HG02763 (cell line): ENCODE measurements around the gene NEURL4.
A peak's percentile ranks its signal among the peaks of the same experiment; 100 is the strongest.
"Not testable (repeated sequence)": the region's sequence is repeated elsewhere in the genome, so short reads cannot be mapped to it uniquely, and the experiment has no call there.

Source experiments
- ATAC-seq: cut with Tn5 transposase; IDR thresholded peaks from one replicate; pipeline ENCODE4 v1.9.1; 2021; ENCODE audit warnings: mild to moderate bottlenecking, moderate library complexity; ENCODE audit not compliant: unreplicated experiment

NEURL4 gene

DNA sequence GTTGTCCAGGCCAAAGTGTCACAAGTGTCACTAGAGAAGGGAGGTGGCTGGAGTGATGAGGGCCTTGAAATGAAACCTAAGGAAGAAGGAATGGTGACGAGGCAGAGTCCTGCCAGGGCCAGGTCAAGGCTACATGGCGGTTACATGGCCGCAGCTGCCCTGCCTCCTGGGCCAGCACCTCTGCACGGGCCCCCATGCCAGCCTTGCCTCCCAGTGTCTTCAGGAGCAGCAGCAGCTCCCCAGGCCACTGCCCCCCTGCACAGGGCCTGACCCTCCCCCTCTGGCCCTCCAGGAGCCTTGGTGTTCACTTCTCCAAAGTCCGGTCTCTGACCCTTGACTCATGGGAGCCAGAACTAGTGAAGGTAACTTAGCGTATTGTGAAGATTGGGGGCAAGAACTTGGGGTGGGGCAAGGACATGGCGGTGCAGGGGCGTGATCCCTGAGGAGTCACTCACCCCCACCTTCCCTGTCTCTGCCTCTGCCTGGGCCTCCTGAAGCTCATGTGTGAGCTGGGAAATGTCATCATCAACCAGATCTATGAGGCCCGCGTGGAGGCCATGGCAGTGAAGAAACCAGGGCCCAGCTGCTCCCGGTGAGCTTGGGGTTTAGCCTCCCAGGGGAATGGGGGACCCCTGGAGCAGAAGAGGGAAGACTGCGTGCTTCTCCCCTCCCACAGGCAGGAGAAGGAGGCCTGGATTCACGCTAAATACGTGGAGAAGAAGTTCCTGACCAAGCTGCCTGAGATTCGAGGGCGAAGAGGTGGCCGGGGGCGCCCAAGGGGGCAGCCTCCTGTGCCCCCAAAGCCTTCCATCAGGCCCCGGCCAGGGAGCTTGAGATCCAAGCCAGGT lies 18.7 kb upstream of the NEURL4 start:
- no peak for ATAC-seq

DNA sequence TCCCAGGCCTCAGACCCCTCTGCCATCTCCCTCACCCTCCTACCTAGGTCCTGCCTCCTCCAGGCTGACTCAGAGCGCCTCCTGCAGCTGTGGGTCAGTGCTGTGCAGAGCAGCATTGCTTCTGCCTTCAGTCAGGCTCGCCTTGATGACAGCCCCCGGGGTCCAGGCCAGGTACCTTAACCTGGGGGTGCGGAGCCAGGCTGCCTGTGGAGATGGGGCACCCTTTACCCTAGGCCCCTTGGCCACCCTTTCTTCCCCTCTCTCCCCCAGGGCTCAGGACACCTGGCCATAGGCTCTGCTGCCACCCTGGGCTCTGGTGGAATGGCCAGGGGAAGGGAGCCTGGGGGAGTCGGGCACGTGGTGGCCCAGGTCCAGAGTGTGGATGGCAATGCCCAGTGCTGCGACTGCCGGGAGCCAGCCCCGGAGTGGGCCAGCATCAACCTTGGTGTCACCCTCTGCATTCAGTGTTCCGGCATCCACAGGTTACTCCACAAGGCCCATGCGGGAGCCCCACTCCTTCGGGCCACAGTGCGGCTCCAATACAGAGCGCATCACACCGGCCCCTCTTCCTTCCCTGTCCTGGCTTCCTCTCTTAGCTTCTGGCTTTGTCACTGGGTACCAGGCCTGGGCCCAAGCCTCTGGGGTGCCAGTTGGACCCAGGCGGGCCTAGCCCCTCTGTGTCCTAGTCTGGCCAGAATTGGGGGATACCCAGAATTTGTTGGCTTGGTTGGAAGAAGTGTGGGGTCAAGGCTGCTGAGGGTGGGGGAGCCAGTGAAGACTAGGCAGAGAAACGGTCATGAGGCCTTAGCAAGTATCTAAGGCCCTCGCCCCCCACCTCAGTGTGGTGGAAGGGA lies 17.9 kb upstream of the NEURL4 start:
- no peak for ATAC-seq

DNA sequence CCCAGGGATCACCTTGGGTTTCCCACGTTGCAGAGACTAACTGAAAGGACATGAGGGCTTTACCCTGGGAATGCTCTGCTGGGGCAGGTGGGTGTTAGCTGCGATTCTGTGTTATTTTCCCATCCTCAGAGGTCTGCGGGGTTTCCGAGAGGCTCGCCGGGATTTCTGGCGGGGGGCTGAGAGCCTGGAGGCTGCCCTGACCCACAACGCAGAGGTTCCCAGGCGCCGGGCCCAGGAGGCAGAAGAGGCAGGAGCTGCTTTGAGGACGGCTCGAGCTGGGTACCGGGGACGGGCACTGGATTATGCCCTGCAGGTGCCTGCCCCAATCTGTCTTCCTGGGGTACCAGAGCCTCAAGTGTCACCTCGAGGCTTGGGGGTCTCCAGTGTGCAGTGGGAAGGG lies 14.1 kb upstream of the NEURL4 start:
- no peak for ATAC-seq

DNA sequence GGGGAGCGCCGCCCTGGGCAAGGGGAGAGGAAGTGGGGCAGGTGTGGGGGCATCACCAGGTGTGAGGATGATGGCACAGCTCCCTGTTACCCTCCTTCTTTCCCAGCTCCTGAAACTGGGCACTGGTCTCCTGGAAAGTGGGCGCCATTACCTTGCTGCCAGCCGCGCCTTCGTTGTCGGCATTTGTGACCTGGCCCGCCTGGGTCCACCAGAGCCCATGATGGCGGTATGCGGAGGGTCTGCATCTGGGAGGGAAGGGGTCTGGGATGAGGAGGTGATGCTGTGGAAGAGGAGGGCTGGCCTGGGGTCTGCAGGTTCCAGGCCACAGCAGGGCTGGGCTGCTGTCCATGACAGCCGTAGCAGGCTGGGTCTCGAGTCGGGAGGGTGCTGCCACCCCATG lies 12.7 kb upstream of the NEURL4 start:
- no peak for ATAC-seq

DNA sequence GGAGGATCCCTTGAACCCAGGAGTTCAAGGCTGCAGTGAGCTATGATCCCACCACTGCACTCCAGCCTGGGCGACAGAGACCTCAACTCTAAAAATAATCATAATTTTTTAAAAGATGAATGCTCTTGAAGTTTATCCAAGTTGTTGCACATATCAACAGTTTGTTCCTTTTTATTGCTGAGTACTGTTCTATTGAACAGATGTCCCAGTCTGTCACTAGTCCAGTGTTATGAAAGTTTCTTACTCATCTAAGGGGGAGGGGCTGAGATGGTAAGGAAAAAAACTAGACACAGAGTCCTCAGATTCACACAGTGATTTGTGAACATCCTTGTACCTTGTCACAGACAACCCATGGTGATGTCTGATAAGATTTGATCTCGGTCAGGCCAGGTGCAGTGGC lies 11.0 kb upstream of the NEURL4 start:
- no peak for ATAC-seq

DNA sequence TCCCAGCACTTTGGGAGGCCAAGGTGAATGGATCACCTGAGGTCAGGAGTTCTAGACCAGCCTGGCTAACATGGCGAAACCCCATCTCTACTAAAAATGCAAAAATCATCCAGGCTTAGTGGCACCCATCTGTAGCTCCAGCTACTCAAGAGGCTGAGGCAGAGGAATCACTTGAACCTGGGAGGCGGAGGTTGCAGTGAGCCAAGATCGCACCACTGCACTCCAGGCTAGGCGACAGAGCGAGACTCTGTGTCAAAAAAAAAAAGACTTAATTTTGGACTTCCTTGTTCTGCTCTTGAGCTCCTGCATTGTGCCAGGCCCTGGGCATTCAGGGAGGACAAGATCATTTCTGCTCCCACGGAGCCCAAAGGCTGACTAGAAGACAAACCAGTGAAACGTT lies 8.5 kb upstream of the NEURL4 start:
- not testable (repeated sequence) for ATAC-seq

DNA sequence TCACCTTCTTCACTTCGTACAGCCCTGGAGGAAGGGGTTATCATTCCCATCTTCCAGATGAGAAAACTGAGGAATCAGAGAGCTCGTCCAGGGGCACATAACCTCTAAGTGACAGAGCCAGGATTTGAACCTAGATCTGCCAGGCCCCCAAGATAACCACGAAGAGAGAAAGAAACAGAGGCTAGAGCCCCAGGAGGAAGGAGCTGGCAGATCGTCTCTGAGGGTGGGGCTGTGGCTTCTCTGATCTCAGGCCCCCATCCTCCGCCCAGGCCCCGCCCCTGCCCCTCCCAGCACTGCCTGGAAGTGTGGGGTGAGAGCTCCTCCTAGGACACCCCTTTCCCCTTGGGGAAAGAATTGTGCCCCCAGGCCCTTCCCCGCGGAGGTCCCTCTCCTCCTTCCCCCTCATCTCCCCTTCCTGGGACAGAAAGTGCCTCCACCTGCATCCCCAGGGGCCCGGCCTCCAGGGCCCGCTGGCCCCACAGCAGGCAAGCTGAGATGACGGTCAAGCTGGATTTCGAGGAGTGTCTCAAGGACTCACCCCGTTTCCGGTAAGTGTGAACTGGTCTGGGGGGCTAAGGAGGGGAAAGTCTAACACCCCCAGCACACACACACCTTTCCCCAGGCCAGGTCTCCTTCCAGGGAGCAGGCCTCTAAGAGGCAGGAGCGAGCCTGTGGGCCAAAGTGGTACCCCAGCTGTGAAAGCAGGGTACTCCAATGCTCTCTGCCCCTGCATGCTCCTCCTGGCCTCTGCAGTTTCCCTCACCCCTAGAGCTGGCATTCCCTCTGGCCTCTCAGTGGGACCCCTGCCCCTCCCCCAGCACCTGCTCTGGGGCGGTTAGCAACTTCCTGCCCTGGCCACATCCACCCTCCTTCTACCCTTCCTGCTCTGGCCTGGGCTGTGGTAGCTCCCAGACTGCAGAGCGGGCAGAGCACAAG lies 7.4 kb upstream of the NEURL4 start, which contains the start of gene ACAP1:
Gene ACAP1 (plus strand): TSS at position 290 of the 936 bp plus-strand sequence. CDS start 206 bp downstream, at position 496.
- peak; percentile 53 for ATAC-seq

DNA sequence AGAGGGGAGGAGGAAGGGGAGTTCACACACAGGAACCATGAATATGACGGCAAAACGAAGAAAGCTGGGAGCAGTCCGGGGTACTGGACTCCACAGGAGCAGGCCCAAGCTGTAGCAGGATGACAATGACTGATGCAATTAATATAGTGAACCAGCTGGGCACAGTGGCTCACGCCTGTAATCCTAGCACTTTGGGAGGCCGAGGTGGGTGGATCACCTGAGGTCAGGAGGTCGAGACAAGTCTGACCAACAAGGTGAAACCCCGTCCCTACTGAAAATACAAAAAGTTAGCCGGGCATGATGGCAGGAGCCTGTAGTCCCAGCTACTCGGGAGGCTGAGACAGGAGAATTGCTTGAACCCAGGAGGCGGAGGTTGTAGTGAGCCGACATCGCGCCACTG lies 6.6 kb upstream of the NEURL4 start:
- not testable (repeated sequence) for ATAC-seq

DNA sequence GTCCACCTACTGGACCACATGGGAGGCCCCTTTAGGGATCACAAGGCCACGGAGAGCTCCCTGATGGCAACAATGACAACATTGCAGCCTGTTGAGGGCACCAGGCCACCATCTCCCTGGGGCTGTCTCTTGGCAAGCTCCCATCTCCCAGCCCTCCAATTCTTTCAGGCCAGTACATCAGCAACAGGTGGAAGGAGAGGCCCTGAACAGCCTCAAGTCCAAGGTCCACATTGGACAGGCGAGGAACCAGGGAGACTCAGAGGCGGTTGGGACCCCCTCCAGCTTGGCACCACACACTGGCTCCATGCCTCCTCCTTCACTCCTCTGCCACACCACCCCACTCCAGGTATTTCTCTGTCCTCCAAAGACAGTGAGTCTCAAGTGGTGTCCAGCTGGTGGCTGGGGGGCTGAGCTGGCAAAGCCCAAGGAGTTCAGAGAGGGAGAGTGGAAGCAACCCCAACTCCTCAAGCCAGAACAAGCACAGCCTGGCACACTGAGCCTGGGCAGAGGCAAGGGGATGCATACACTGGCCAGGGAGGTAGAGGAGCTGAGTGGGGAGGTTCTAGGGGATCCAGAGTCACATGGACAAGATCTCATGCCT lies 5.9 kb upstream of the NEURL4 start:
- ATAC-seq, result no peak

DNA sequence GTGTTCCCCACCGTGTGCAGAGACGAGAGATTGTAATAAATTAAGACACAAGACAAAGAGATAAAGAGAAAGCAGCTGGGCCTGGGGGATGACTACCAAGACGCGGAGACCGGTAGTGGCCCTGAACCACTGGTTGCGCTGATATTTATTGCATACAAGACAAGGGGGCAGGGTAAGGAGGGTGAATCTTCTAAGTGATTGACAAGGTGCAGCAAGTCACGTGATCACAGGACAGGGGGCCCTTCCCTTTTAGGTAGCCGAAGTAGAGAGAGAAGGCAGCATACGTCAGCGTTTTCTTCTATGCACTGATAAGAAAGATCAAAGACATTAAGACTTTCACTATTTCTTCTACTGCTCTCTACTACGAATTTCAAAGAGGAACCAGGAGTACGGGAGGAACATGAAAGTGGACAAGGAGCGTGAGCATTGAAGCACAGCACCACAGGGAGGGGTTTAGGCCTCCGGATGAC lies 3.5 kb upstream of the NEURL4 start:
- ATAC-seq, result not testable (repeated sequence)

DNA sequence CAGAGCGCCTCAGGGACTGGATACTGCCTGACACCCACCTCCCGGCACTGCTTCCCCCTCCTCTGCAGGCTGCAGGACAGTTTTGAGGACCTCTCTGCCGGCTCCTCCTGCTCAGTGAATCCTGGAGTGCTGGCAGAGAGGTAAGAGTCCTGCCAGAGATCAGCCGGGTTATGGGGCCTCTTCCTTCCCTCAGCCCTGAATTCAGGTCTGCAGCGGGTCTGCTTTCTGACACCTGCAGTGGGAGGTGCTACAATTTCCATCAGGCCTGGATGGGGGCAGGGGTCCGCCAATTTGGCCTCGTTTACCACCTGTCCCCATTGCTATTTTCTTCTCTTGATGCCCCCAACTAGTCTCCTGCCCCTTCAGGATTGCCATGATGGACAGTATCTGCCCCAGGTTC lies 3.0 kb upstream of the NEURL4 start:
- no peak for ATAC-seq

DNA sequence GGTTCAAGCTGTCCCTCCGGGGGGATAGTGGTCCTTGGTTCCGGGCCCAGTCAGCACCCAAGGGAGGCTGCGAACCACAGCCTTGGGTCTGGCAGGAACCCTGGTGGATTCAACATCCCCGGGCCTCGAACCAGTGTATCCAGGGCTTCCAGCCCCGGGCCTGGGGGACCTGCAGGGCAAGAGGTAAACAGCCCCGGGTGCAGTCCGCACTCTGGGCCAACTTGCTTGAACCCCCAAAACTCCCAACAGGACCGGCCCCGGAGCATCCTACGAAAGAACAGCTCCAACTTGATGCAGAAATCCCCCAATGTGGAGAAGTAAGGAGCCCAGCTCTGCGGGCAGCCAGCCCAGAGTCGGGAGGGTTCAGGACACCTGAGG lies 1.5 kb upstream of the NEURL4 start:
- ATAC-seq, result no peak

DNA sequence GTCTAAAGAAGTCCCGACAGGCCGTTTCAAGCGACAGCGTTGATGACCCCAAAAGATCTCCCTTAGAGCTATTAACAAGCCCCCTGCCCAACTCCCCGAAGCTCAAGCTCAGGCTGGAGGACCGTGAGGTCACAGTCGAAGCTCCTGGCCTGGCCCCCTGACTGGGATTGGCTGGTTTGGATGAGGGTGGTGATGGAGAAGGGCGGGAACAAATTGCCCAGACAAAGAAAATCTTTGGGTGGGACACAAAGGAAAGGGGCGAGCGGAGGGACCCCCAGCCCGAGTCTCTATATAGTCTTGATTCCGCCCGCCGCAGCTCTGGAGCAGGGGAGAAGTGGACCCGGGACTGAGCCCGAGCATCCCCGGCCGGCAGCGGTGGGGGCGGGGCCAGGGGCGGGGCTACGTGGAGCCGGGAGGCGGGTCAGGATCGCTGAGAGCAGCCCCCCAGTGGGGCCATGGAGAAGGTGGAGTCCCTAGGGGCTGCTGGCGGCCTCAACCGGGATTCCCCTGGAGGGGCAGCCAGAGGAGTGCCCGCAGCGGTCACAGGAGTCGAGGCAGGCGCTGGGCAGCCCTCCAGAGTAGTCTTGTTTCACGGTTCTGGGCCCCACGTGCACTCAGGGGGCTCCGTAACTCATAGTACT lies 982 bp upstream of the NEURL4 start:
- ATAC-seq, result peak; percentile 34

DNA sequence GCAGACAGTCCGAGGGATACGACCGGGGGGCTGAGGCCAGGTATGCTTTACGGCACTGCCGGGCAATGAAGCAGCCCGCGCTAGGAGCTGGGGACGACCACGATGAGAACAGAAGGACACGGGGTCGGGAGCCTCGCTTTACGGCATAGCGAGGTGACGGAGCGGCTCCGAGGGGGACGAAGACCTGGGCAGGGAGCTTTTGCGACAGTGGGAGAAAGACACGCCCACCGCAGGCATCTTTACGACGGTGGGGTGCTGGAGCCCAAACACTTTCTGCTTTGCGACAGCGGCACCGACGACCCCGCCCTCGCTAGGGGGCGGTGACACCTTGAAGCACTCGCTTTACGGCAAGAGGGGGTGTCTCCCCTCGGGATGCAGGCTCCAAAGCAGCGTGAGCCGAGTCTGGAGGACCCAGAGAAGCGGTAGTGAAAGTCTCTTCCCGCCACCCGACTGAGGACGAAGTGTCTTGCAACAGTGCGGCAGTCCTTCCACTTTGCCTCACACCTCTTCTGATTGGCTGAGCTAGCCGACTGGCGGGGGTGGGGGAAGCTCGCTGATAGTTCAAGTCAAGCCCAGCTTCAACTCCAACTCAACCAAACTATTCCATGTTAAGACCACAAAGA lies 350 bp upstream of the NEURL4 start:
- ATAC-seq, result peak; percentile 63

DNA sequence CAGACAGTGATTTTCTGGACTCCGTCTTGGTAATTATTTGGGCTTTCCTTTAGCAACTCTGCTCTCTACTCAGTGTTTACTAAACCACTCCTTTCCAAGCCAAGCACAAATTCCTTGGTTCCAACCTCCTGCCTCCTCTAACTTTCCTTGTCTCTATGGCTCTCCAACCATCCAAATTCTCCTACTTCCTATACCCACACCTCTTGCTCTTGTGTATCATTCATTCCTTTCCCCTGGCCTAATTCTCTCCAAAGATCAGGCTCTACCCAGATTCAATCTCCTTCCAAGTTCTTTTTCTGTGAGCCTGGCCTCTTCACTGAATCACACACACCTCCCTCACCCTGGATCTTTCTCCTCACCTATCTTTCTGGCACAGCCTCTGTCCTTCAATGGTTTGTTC lies 1.1 kb downstream of the NEURL4 start:
- ATAC-seq, result no peak

DNA sequence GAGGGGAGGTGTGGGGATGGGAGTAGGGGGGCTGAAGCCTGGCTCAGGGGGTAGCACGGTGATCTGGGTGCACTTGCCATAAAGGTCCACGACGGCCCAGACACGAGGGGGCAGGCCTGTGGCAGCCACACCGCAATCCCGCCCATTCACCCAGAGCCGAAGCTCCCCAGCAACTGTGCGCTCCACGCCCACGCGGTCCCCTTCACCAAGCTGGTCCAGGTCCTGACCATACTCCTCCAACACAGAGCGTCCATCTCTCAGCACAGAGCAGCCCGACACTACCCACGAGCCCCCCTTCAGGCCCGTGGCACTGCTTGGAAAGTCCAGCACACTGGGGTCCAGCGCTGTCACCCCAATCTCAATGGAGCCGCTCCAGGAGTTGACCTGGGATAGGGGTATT lies 1.6 kb downstream of the NEURL4 start:
- no peak for ATAC-seq

DNA sequence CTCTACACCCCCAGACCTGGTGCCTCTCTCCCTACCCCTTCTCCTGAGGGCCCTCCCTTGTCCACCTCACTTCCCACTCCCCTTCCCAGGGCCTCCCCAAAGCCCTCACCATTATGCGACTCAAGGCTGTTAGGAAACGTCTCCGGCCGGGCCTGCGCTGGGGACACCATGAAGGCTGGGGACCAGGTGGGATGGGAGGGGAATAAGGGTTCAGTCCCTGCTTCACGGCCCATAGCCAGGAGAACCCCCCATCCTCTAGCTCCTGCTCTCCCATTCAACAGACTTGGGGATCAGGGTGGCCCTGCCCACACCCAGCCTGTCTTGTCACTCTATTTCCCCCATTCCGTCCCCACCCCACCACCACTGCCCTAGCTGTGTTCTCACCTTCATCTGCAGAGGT lies 2.1 kb downstream of the NEURL4 start:
- ATAC-seq, result no peak

DNA sequence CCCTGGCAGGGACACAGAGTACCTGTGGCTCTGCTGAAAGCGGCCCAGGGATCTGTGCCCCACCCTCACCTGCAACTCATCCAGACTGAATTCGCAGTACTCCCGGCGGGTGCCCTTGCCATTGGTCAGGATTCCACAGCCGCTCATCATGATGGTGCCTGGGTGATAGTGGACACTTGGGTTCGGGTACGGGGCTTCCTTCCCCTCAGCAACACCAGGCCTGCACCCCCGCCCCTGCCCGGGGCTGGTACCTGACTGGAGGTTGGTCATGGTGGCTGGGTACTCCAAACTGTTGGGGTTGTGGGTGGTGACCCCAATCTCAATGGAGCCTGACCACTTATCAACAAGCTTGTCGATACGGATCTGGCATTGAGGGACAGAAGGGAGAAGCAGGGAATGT lies 2.9 kb downstream of the NEURL4 start:
- ATAC-seq, result no peak

DNA sequence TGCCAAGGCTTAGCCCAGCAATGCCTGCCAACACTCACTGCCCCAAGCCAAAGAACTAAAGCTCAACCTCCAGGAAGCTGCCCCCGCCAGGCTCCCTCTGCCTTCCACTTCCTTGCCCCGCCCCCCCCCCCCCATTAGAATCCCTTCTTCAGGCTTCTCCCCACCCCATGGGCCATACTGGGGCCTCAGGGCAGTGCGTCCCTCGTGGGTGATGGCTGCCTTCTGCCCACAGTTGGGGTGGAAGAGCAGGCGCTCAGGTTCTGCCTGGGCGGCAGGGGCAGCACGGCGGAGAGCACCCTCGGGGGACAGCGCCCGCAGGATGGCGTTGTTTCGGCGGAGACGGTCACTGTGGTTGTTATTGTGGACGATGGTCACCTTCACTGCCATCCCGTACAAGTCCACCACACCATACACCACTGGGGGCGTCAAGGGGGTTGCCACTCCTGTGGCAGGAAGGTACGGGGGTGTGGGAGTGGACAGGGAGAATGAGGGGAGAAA lies 4.1 kb downstream of the NEURL4 start:
- ATAC-seq, result no peak
